Upper lobe of left lung (tissue), 4 donors: ENCODE measurements around the gene ERF.

Source experiments
- CTCF ChIP-seq, 6 experiments: fragments of 450-650 bp in 4 of 6; fragments of 200-600 bp in 2 of 6; sonication (generic) in 2 of 6; IDR thresholded peaks; one replicate each; pipeline ENCODE4 v1.5.1; 2016 to 2019; ENCODE audit warnings: antibody characterized with exemption in 6 of 6
- EP300 ChIP-seq, 4 donors: sonication (generic); formaldehyde crosslinking; IDR thresholded peaks; one replicate each; pipeline ENCODE4 v1.5.1; 2017; ENCODE audit warnings: antibody characterized with exemption in 4 of 4, control low read depth in 2 of 4
- POLR2A ChIP-seq, 4 donors: fragments of 450-650 bp; IDR thresholded peaks; one replicate each; pipeline ENCODE4 v1.5.1; 2016 to 2017; ENCODE audit warnings: antibody characterized with exemption in 4 of 4, mild to moderate bottlenecking in 2 of 4
- POLR2AphosphoS5 ChIP-seq, 2 donors: sonication (generic); formaldehyde crosslinking; IDR thresholded peaks; one replicate each; pipeline ENCODE4 v1.5.1; 2017; ENCODE audit warnings: antibody characterized with exemption in 2 of 2

- no peak for TF ChIP-seq CTCF (IDR thresholded peaks at IDR 0.05)
- no peak for TF ChIP-seq POLR2A (IDR thresholded peaks at IDR 0.05)
- no peak for TF ChIP-seq EP300 (IDR thresholded peaks at IDR 0.05)
- no peak for TF ChIP-seq POLR2AphosphoS5 (IDR thresholded peaks at IDR 0.05)
These were observed 34.1 kb upstream of the ERF start for GRCh38 chr19:42288881-42289555.
